Femur (tissue), 1 donor: ENCODE data around the gene HOOK2.
"Not testable (repeated sequence)": the region's sequence is repeated elsewhere in the genome, so short reads cannot be mapped to it uniquely, and the experiment has no call there.

Experiments used
- DNase-seq: peaks from one replicate; pipeline ENCODE4 v3.0.0-alpha.2; 2017

Gene HOOK2

GRCh38 chr19:12720296-12720695, 55.1 kb downstream of the HOOK2 start:
- no peak for DNase-seq

GRCh38 chr19:12715929-12716328, 59.4 kb downstream of the HOOK2 start:
- no peak for DNase-seq

- DNase-seq, result no peak
Measured at GRCh38 chr19:12715102-12715501, 60.2 kb downstream of the HOOK2 start.

GRCh38 chr19:12713304-12713703, 62.0 kb downstream of the HOOK2 start:
- DNase-seq, result not testable (repeated sequence)
